Measurements from ENCODE around the gene CNPY1.
"Not testable (repeated sequence)": the region's sequence is repeated elsewhere in the genome, so short reads cannot be mapped to it uniquely, and the experiment has no call there.

The CNPY1 gene

DNA sequence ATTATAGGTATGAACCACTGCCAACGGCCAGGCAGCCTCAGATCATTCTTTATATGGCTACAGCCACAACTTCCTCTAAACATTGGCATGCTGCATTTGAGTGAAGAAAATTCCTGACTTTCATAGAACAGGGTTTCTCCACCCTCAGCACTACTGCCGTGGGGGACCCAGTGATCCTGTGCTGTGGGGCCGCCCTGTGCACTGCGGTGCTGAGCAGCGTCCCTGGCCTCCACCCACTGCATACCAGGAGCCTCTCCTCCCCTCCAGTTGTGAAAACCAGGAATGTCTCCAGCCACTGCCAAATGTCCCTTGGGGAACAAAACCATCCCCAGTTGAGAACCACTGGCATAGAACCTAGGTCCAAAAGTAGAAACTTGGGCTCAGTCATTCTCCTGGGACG, 15.8 kb downstream of the CNPY1 start:
- DNase-seq, result no peak

DNA sequence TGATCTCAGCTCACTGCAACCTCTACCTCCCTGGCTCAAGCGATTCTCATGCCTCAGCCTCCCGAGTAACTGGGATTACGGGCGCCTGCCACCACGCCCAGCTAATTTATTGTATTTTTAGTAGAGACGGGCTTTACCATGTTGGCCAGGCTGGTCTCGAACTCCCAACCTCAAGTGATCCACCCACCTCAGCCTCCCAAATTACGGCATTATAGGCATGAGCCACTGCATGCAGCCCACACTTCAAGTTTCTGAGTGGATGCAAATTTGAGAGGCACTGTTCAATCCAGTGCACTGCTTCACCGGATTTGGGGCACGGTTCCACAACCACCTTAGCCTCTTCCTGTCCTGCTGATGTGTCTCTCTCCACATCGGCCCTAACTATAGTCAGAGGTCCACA, 16.5 kb downstream of the CNPY1 start:
- DNase-seq, result no peak

DNA sequence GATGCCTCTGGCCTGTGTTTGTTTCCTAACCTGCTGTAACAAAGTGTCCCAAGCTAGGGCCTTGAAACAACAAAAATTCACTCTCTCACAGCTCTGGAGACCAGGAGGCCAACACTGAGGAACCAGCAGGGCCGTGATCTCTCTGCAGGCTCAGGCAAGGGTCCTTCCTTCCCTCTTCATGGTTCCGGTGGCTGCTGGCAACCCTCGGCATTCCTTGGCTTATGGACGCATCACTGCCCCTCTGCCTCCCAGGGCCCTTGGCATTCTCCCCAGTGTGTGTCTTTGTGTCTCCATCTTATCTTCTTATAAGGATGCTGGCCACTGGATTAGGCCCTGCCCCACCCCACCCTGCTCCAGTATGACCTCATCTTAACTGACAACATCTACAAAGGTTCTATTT, 17.0 kb downstream of the CNPY1 start:
- no peak for DNase-seq

DNA sequence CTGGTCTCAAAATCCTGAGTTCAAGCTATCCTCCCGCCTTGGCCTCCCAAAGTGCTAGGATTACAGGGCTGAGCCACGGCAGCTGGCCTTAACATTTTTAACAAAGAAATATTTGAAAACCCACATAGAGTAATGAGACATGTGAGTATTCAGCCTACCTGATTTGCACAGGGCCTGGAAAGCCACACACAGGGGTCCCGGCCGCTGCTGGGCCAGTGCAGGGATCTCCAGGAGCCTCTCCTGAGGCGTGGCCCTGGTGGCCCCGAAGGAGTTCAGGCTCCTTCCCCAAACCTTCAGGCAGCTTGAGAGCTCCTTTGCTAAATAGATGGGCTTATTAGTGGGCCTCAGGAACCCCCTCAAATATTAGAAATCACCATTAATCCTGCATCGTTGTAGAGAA, 18.7 kb downstream of the CNPY1 start:
- no peak for DNase-seq

DNA sequence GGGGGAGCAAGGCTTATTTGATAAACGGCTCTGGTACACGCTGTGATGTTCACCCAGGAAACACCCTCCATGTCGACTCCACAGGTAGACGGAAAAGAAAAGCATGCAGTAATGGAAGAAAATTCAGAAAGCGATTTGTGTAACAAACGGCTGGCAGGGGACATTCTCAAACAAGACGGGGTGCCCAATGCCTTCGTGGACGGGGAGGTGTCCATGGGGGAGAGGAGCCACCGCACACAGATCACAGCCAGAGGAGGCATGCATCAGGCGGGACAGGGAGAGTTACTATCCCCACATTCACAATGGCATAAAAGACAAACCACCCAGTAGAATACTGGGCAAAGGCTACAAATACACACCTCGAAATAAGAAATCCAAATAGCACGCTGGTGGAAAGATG, 20.1 kb downstream of the CNPY1 start:
- no peak for DNase-seq

DNA sequence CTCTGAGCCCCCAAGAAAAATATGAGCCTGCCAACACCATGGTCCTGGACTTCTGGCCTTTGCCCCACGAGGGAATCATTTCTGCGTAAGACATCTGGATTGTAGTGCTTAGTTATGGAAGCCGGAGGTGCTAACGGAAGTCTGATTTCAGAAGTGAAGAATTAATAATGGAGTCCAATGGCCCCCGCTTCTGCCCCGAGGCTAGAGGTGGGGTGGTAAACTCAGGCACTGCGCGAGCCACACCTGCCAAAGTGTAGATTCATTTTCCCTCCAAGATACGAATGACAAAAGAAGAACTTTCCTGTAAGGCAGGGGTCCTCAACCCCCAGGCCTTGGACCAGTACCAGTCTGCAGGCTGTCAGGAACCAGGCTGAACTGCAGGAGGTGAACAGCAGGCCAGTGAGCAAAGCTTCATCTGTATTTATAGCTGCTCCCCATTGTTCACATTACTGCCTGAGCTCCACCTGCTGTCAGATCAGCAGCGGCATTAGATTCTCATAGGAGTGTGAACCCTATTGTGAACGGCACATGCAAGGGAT, 22.3 kb downstream of the CNPY1 start:
- no peak for DNase-seq

DNA sequence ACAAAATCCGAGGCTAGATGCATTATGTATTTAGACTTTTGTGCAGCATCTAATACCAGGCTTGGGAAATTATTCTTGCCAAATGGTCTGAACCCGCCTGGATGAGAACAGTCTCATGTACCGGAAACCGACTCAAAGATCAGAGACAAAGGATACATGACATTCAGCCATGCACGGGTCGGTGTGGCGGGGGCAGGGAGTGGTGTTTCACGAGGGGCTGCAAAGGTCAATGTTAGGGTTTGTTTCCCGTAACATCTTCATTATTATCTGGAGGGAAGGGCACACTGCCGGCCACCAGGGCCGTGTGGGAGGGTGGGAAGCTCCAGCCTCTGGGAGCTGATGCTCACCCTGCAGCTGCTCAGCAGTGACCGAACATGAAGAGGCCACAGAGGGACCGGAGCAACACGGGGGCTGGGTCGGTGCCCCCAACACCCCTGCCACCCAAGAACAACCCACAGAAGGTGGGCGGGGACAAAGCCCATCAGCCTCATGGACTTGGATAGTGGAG, 23.1 kb downstream of the CNPY1 start:
- DNase-seq, result no peak

DNA sequence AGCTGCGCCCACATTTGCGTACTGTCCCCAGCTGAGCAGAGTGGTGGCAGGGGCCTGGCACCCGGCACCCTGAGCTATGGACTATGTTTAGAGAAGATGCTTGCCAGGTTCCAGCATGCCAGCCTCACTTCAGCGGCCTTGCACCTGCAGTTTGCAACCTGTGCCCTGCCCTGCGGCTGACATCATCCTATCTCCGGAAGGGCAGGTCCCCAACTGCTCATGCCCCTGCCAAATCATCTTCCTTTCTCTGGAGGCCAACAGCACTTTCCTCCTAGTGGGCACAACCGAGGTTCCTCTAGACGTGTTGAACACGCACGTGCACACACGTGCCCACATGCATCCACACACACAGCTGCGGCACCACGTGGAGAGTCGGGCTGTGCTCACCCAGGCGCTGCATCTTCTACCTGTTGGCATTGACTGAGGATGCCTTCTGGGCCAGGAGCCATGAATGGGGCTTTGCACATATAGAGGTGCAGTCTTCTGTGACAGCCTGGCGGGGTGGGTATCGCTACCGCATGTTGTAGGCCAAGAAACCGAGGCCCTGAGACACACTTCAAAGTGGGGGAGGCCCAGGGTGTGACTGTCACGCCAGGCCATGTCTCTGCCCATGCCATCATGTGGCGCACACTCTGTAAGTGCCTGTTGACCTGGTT, 24.5 kb downstream of the CNPY1 start:
- DNase-seq, result no peak

DNA sequence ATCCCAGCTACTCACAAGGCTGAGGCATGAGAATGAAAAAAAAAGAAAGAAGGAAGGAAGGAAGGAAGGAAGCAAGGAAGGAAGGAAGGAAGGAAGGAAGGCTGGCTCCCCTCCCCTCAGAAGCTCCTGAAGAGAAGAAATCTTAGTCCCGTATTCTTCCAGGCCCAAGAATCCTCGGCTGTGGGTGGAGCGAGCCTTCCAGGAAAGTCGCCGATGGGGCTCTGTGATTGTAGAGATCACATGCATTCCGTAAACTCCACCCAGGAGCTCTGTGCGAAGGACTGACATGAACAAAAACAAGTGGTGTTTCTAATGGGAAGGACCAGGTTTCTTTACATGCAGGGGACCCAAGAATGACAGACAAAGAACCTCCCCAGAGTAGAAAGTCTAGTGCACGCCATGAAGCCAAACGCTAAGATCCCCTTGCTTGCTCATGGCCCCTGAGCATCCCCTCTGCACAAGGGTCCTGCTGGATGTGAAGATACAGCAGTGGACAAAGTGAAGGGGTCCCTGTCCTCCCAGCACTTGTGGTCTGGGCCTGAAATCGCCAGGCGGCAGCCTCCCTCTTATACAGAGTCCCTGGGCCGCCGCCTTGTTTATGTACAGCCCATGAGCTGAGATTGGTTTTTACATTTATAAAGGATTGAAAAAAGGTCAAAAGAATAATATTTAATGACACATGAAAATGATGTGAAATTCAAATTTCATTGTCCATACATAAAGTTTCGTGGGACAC, 25.2 kb downstream of the CNPY1 start:
- DNase-seq, result no peak

DNA sequence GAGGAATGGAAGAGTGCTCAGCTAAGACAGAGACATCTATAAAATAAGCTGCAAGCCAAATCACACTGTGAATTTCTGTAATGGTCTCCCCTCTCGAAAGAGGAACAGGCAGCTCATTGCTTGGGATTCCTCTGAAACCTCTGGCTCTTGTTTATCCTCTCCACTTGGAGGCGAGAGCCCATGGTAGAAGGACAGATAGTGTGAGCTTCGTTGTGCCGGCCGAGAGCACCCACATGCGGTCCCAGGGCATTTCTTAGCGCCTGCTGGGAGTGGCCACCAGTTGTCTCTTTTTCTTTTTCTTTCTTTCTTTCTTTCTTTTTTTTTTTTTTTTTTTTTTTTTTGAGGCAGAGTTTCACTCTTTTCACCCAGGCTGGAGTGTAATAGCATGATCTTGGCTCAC, 26.2 kb downstream of the CNPY1 start:
- DNase-seq, result no peak

DNA sequence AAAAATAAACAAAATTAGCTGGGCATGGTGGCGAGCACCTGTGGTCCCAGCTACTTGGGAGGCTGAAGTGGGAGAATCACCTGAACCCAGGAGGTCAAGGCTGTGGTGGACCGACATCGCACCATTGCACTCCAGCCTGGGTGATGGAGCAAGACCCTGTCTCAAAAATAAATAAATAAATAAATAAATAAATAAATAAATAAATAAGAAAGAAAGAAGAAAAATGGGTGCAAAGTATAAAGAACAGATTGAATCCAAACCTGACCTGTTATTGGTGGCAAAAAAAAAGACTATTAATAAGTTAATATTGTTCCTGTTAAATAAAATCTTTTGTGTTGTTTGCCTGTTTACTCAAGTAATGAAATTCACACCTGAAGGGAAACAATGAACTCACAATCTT, 27.0 kb downstream of the CNPY1 start:
- DNase-seq, result not testable (repeated sequence)

DNA sequence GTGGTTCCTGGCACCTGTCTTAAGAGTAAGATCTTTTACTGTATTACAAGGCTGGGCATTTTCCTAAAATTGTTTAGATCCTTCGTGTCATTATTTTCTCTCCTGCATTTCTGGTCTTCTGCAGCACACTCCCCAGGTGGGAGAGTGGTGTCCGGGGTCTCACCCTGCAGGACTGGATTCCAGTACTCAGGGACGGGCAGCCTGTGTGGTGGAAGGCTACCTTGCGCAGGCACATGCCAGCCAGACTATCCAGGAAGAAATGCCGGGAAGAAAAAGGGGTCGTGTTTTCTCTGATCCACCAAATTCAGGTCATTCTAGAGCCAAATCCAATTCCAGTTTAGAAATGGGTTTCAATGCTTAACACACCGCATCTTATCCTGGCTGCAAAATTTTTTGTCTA, 27.7 kb downstream of the CNPY1 start:
- DNase-seq, result no peak

DNA sequence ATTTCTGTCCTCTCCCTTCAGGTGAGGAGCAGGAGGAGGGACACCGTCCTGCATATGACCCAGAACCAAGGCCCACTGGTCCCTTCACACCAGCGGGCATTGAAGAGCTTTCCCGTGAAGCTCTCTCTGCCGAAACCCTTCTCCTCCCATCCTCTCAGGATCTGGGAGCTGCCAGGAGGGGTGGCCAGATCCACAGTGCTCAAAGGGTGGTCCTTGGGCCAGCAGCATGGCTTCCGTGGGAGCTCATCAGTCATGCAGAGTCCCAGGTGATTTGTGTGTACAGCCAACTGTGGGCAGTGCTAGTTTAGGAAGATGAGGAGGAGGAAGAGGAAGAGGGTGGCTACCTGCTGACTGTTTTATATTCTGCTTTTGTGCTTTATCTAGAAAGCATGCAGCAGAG, 28.4 kb downstream of the CNPY1 start:
- DNase-seq, result no peak

DNA sequence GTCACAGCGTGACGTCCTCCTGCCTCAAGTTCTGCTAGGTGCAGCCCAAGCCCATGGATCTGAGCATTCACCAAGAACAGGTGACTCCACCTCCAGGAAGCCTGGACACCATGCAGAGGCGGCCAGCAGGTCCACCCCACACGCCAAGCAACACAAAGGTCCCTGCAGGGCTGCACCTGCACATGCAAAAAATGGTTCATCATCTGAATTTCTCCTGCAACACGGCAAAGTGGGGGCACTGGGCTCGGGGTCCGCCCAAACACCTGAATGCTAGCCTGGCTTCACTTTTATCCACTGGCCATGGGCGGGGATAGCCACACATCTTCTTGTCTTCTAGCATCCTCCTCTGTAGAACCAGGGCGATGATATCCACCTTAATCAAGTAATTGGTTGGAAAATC, 28.9 kb downstream of the CNPY1 start:
- no peak for DNase-seq

DNA sequence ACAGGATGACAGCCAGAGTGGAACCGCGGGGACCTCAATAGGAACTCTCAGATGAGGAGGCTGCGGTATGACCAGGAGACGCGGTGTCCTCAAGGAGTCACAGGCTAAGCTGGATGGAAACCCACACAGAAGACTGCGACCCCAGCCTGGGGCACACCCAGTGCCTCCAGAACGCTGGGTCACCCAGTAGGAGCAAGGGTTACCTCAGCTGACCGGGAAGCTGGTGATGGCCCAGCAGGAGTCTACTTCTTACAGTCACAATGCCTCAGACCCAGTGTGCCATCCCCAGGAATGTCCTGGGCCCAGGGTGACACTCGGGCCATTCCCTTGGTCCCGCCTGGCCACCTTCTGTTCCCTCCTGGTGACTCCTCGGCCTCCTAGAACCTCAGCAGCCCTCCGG, 29.9 kb downstream of the CNPY1 start:
- no peak for DNase-seq

DNA sequence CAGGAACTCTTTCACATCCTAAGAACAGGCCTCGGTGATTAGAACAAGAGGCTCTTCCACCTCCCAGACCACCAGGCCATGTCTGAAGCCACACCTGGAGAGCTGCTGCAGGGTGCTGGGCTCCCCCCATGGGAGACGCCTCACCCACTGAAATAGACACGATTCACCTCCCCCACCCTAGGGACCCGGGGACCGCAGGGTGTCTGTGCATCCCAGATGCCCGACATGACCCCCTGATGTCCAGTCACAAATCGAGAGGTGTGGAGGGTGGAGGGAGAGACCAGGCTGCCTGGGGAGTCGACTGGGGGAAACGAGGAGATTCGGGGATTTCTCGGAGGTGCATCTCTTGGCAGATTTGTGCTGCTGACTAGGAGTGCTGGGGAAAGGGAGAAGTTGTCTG, 31.0 kb downstream of the CNPY1 start:
- DNase-seq, result no peak

DNA sequence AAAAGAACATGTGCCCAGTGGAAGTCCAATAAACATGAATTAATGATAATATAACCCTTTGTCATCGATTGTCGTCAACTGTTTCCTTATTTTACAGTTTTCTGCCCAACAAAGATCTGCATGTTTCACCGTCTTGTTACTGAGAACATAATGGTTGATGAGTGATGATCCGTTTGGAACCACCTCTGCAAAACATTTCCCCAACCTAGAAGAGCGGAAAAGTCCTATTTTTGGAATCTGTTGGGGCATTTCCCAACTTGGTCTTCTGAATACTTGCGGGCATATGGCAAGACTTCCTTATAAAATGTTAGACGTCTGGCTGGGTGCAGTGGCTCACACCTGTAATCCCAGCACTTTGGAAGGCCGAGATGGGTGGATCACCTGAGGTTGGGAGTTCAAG, 32.1 kb downstream of the CNPY1 start:
- no peak for DNase-seq

DNA sequence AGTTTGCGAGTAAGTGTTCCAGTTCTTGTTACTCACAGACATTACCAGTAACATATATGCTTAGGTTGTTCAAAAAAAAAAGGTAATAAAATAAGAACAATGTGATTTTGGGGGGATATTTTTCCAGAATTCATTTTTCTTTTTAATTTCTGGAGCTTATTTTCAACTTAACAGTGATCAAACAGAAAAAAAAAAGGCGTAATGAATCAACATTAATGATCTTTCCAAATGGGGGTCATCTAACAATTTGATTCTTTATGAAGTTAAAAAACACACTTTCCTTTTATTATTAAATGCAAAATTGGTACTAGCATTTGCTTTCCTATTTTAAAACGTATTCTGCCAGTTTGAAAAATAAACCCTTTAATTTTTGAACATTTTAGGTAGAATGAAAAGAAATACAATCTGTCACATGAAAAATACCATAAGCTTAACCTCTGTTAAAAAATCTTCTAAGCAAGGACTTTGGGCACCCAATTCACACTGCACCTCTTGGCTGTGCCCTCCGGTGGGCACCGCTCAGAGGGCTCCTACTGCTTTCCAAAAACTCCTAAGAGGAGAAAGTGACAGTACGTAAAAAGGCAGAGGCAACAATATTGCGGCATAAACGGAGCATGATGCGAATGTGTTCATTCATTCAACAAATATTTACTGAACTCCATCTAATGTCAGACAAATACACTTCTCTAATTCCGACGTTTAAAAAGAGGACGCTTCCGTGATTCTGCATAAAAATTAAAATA, 32.6 kb downstream of the CNPY1 start:
- DNase-seq, result no peak

DNA sequence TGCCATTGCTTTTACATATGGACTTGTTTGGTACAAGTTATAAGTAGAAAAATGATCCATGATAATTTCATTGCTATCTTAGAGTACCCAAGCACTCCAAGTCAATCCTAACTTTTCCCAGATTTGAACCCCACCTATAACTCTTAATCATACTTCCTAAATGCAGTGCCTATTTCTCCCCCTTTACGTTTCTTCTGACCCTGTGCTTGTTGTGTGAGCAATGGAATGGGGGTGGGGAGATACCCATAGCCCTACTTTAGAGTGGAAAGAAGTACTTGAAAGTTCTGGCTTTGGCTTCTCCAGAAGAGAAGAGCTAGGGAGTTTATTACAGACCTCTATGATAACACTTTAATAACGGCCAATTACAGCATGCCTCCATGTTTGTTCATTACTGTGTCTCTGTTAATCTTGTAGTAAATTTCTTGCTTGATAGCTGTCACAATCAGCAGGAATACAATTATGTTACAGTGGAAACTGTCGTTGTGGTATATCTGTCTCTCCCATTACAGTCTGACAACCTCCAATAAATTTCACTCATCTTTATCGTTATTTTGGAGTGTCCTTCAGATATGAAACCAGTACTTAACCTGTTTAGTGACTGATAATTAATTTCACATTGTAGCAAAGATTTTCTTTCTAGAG, 34.0 kb downstream of the CNPY1 start:
- DNase-seq, result no peak

DNA sequence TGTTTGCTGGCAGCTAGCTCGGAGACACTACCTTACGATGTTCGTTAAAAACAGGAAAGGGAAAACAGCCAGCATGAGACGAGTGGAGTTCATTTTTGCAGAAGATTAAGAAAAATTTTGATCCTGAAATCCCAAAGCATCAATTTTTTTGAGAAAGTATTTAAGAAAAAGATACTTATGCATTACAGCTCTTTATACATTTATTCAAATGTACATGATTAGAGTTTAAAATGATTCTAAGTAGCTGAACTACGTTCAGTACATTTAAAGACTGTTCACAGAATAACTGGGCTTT, 34.7 kb downstream of the CNPY1 start:
- no peak for DNase-seq

DNA sequence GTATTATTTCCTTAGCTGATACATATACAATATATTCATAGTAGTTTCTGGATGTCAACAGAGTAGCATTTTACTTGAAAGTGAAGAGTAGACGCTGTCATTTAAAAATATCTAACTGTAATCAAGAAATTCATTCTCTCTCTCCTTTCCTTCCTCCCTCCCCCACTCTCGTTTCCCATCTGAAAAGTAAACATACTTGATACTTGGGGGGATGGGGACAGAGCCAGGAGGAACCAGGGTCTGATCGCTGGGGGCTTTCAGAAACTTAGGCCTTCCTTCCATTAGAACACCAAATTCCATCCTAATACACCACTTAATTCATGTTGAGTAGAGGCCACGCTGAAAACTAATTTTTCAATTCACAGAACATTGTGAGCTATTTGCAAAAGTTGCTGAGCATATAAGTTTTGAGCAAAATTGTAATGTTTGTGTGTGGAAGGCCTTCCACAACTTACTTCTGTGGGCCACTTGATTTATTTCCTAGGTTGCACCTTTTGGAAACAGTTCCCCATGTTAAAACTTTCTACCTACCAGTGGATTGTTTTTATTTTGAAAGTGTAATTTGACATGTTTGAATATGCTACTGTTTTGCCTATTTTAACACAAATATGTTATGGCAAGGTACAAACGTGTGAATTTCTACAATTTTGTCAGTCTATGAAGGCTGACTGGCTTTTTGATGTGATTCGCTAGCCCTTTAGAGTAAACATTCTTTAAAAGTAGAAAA, 35.2 kb downstream of the CNPY1 start:
- no peak for DNase-seq

DNA sequence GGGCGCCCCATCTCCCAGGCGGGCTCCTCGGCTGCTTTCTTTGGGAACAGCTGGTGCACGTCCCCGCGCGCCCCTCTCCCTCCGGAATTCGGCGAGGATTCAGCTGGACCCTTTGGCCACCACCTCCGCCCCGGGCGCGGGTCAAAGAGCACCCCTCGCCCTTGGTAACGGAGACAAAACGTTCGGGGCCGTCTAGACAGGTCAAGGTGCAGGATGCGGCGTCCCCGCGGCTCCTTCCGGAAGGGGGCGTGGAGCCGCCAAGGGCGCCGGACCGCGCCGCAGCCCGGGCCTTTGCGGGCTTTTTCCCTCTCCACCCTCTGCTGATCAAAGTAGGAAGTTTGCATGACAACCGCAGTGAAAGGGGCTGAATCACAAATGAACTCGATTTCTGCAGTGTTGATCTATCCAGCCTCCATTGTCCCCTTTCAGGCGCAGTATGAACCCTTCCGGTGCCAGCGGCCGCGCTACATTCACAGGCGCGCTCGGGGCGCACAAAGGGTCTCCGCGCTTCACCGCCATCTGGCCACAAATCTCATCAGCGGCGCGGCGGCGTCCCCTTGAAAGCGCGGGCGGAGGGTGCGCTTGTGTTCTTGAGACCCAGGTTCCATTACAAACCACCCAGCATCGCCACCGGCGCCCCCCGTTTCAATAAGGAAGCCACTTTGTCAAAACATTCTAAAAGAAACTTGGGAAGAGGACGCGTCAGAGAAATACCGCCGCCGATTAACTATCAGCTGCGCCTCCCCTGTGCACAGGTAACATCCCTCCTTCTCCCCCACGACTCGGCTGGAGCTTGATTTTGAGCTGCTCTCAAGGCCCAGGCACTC, 36.4 kb downstream of the CNPY1 start:
- no peak for DNase-seq

Measured in activated CD4-positive, alpha-beta T cell treated with anti-CD3 and anti-CD28 coated beads, Interleukin-2, amount 50 U/mL, for 16 hours (primary cell).